Stomach smooth muscle (tissue), 2 donors: ENCODE data around the gene RPL41.
A peak's percentile ranks its signal among the peaks of the same experiment; 100 is the strongest.

Experiments
- H3K27ac ChIP-seq: one replicate; pipeline ENCODE4 v1.7.0; 2013; ENCODE audit warnings: mild to moderate bottlenecking, low read length, inconsistent platforms
- H3K27me3 ChIP-seq, 2 donors: one replicate each; pipeline ENCODE4 v1.7.0; 2013; ENCODE audit warnings: low read length in 2 of 2; ENCODE audit not compliant: insufficient read depth in 2 of 2, control insufficient read depth in 1 of 2
- H3K36me3 ChIP-seq, 2 donors: one replicate each; pipeline ENCODE4 v1.7.0; 2013; ENCODE audit warnings: low read length in 2 of 2; ENCODE audit not compliant: control insufficient read depth in 2 of 2, insufficient read depth in 2 of 2
- H3K4me1 ChIP-seq: one replicate; pipeline ENCODE4 v1.7.0; 2013; ENCODE audit warnings: low read length; ENCODE audit not compliant: control insufficient read depth, insufficient read depth
- H3K4me3 ChIP-seq, 2 donors: one replicate each; pipeline ENCODE4 v1.7.0; 2013; ENCODE audit warnings: low read length in 2 of 2
- H3K9ac ChIP-seq, 2 donors: one replicate each; pipeline ENCODE4 v1.7.0; 2013; ENCODE audit warnings: low read length in 2 of 2, mild to moderate bottlenecking in 1 of 2
- H3K9me3 ChIP-seq, 2 donors: one replicate each; pipeline ENCODE4 v1.7.0; 2013; ENCODE audit warnings: low read length in 2 of 2; ENCODE audit not compliant: control insufficient read depth in 2 of 2
- donor health status: healthy.
- donor health status: Pancreatic carcinoma.

Gene RPL41

DNA sequence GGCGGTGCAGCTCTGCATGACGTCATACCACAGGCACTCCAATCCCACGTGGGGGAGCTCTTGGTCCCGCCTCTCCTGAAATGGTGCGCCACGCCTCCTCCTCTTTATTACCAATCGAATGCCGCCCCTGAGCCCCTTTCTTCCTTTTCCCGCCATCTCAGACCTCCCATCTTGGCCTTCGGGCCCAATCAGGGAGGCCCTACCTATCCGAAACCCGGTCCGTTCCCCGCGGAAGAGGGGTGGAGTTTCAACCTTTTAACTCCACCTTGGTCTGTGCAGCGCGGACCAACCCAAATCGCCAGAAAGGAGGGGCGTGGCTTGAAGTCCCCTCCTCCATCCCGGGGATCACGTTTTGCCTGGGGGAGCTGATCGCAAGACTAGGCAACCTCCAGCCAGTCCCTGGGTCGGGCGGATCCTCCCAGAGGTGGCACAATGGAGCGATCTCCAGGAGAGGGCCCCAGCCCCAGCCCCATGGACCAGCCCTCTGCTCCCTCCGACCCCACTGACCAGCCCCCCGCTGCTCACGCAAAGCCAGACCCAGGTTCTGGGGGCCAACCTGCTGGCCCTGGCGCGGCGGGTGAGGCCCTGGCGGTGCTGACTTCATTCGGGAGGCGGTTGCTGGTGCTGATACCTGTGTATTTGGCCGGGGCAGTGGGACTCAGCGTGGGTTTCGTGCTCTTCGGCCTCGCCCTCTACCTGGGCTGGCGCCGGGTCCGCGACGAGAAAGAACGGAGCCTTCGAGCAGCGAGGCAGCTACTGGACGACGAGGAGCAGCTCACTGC lies 11.6 kb downstream of the RPL41 start, which contains the start of gene ESYT1:
TSS of gene ESYT1 (plus strand) at position 380 of the 782 bp plus-strand sequence. CDS start at position 433, 53 bp downstream.
- Histone ChIP-seq H3K4me1 (peaks cover 46% of the 10 kb centered on the region), H3K36me3 (peaks cover 21 to 28% of the 10 kb centered on the region in 2 donors), H3K27me3 (no peaks in the 10 kb centered on the region), H3K9me3 (no peaks in the 10 kb centered on the region), H3K4me3 (peak within 1 kb of the TSS; percentile 94 to 95), H3K9ac (peak within 1 kb of the TSS; percentile 80 to 92), H3K27ac (peak within 1 kb of the TSS; percentile 83)

DNA sequence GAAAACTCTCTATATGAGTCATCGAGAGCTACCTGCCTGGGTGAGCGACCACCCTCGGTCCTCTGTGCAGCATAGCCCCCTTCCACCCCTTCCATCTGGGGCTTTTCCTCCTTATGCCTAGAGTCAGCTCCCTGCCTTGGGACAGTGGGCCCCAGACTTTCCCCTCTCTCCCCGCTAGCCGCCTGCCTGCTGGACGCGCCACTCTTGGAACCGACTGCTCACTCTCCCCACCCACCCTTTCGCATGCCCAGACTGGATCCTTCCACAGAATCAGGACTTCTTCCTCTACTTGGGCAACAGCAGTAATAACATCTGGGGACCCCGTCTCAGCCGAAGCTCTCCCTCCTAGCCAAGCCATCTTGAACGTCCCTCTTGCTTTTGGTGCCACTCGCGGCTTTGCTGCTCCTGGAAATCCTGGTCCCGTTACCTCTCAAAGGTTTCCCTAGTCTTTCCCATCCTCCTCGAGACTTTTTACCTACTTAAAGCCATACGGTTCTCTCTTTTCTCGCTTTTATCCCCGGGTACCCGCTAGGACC lies 12.3 kb downstream of the RPL41 start:
- Histone ChIP-seq H3K4me3 (peak overlapping the region; percentile 94 to 95), H3K9me3 (no peaks in the 10 kb centered on the region), H3K27me3 (no peaks in the 10 kb centered on the region), H3K36me3 (peaks cover 28 to 34% of the 10 kb centered on the region in 2 donors), H3K9ac (peak overlapping the region; percentile 80 to 92), H3K27ac (peak overlapping the region; percentile 80), H3K4me1 (peaks cover 42% of the 10 kb centered on the region)

DNA sequence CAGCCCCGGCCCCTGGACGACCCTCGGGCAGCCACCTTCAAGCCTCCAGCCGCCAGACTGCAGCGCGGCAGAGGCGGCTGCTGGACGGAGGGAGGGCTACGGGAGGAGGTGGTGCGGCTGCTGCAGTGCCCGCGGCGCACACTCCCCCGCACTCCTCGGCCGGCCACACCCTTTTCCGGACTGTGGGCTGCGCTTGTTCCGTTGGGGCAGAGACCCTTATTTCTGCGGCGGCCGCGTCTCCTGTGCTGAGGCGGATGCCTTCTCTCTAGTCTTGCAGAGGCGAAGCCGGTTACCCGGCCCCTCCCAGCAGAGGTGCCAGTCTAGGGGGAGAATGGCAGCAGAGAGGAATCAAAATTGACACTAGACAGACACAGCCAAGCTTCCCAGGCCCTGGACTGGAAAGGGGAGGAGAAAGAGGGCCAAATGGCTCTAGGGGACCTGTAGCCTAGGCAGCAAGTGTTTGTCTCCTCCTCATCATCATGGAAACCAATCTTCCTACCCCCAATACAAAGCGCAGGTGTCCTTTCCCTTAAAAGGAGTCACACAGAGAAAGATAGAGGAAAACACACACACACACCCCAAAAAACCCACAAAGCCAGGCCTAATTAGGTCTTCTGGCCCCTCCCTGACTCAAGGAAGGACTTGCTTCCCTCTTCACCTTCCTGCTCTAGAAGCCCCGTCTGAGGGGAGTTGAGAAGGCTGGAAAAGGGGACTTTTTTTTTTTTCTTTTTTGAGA lies 12.9 kb downstream of the RPL41 start:
- H3K4me3 ChIP-seq, result peak overlapping the region; percentile 94 to 95
- H3K27ac ChIP-seq, result peak overlapping the region; percentile 80
- no peaks in the 10 kb centered on the region for H3K9me3 ChIP-seq
- no peaks in the 10 kb centered on the region for H3K27me3 ChIP-seq
- peaks cover 36% of the 10 kb centered on the region for H3K4me1 ChIP-seq
- peaks cover 34 to 38% of the 10 kb centered on the region in 2 donors for H3K36me3 ChIP-seq
- H3K9ac ChIP-seq, result peak overlapping the region; percentile 80 to 92

DNA sequence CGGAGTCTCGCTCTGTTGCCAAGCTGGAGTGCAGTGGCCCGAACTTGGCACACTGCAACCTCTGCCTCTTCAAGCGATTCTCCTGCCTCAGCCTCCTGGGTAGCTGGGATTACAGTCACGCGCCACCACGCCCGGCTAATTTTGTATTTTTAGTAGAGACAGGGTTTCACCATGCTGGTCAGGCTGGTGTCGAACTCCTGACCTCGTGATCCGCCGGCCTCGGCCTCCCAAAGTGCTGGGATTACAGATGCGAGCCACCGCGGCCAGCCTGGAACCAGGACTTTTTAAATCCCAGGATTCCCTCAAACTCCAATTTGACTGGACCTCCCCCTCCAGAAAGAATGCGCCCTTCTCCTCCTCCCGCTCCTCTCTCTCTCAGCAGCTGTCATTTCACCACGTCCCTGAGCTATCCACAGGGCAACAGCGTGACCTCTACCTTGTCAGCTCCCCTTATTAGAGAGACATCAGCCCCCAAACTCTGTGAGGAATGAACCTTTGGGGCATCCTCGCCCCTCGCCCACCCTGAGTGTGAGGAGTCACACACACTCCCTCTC lies 13.6 kb downstream of the RPL41 start:
- peak overlapping the region; percentile 94 to 95 for H3K4me3 ChIP-seq
- H3K9ac ChIP-seq, result peak overlapping the region; percentile 80 to 92
- peaks cover 37 to 40% of the 10 kb centered on the region in 2 donors for H3K36me3 ChIP-seq
- no peaks in the 10 kb centered on the region for H3K9me3 ChIP-seq
- H3K27me3 ChIP-seq, result no peaks in the 10 kb centered on the region
- H3K4me1 ChIP-seq, result peaks cover 34% of the 10 kb centered on the region
- peak overlapping the region; percentile 80 for H3K27ac ChIP-seq

DNA sequence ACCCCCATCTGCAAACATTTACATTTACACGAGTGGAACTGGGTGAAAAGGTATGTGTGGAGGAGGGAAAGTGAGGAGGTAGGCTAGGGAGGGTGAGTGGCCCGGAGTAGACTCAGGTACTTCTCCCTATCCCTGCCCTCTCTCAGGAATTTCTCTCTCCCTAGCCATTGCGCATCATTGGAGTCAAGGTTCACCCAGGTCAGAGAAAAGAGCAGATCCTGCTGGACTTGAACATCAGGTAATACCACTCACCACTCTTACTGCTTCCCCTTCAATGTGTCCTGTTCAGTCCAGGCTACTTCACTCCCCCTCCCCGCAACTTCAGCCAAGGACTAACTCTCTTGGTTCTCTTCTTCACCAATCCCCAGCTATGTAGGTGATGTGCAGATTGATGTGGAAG lies 14.4 kb downstream of the RPL41 start:
- H3K9me3 ChIP-seq, result no peaks in the 10 kb centered on the region
- no peak overlapping the region for H3K4me3 ChIP-seq
- peak overlapping the region; percentile 80 for H3K27ac ChIP-seq
- H3K4me1 ChIP-seq, result peaks cover 28% of the 10 kb centered on the region
- no peaks in the 10 kb centered on the region for H3K27me3 ChIP-seq
- H3K36me3 ChIP-seq, result peaks cover 37 to 40% of the 10 kb centered on the region in 2 donors
- no peak overlapping the region for H3K9ac ChIP-seq

DNA sequence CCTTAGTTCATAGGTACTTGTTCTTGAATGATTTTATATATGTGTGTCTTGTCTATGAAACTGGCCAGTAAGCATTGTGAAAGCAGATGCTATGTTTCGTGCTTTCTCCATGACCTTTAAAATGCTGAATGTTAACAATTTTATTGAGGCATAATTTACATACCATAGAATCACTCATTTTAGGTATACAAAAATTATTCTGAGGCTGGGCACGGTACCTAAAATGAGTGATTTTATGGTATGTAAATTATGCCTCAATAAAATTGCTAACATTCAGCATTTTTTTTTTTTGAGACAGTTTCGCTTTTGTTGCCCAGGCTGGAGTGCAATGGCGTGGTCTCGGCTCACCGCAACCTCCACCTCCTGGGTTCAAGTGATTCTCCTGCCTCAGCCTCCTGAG lies 18.5 kb downstream of the RPL41 start:
- Histone ChIP-seq H3K36me3 (peaks cover 59 to 70% of the 10 kb centered on the region in 2 donors), H3K27me3 (no peaks in the 10 kb centered on the region)

DNA sequence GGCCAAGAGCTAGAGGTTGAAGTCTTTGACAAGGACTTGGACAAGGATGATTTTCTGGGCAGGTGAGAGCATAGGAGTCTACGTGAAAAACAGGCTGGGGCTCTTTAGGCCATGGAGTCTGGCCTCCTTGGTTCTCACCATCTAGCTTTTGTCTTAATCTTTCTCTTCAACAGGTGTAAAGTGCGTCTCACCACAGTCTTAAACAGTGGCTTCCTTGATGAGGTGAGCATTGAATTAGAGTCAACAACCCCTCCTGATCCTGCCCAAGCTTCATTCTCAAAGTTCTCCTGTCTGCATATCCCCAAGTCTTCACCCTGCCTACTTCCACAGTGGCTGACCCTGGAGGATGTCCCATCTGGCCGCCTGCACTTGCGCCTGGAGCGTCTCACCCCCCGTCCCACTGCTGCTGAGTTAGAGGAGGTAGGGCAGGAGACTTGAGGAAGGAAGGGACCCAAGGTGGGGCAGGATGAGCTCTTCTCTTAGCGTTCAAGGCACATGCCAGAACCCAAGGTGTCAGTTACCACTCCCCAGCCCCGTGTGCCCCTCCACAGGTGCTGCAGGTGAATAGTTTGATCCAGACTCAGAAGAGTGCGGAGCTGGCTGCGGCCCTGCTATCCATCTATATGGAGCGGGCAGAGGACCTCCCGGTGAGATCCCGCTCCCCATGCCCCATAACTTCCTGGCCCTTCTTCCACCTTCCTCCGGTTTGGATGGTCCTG lies 21.6 kb downstream of the RPL41 start:
- H3K4me1 ChIP-seq, result no peaks in the 10 kb centered on the region
- H3K4me3 ChIP-seq, result no peak overlapping the region
- no peaks in the 10 kb centered on the region for H3K27me3 ChIP-seq
- no peak overlapping the region for H3K27ac ChIP-seq
- H3K9ac ChIP-seq, result no peak overlapping the region
- no peaks in the 10 kb centered on the region for H3K9me3 ChIP-seq
- H3K36me3 ChIP-seq, result peaks cover 57 to 66% of the 10 kb centered on the region in 2 donors

More for the DNA sequence above, 18.5 kb downstream of the RPL41 start:
- no peak overlapping the region for H3K27ac ChIP-seq
- no peaks in the 10 kb centered on the region for H3K9me3 ChIP-seq
- no peak overlapping the region for H3K4me3 ChIP-seq
- no peak overlapping the region for H3K9ac ChIP-seq
- H3K4me1 ChIP-seq, result peaks cover 11% of the 10 kb centered on the region

DNA sequence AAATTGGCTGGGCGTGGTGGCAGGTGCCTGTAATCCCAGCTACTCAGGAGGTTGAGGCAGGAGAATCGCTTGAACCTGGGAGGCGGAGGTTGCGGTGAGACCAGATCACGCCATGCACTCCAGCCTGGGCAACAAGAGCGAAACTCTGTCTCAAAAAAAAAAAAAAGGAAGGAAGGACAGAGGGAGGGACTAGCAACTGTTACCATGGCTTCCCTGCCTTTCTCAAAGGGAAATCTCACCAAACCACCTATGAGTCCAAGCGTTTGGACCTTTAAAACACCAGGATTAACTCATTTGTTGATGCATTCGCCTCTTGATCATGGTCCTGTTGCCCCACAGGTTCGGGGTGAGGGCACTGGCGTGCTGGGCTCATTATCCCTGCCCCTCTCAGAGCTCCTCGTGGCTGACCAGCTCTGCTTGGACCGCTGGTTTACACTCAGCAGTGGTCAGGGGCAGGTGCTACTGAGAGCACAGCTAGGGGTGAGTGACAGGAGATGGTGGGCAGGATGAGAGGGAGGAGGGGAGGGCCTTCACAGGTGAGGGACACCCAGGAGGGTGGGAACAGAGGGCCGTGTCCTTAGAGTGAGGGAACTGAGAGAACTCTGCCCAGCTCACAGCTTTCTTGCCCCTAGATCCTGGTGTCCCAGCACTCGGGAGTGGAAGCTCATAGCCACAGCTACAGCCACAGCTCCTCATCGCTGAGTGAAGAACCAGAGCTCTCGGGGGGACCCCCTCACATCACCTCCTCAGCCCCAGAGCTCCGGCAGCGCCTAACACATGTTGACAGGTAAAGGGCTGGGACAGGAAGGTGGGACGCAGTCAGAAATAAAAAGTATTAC lies 25.7 kb downstream of the RPL41 start:
- no peak overlapping the region for H3K27ac ChIP-seq

DNA sequence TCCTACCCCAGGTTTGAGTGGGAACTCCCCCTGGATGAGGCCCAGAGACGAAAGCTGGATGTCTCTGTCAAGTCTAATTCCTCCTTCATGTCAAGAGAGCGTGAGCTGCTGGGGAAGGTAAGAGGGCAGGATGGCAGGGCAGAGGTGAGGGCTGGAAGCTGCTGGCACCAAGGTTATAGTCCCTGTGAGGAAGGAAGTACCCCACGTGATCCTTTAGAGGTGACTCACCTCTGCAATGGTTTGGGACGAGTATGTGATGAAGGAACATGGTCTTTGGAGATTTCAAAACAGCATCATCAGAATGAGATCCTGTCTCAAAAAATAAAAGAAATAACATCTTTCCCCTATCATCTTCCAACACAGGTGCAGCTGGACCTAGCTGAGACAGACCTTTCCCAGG lies 26.8 kb downstream of the RPL41 start:
- Histone ChIP-seq H3K36me3 (peaks cover 45 to 47% of the 10 kb centered on the region in 2 donors), H3K4me1 (peaks cover 3% of the 10 kb centered on the region), H3K9me3 (no peaks in the 10 kb centered on the region), H3K27me3 (no peaks in the 10 kb centered on the region), H3K4me3 (no peak overlapping the region), H3K27ac (no peak overlapping the region), H3K9ac (no peak overlapping the region)

More for the DNA sequence above, 25.7 kb downstream of the RPL41 start:
- Histone ChIP-seq H3K36me3 (peaks cover 56 to 57% of the 10 kb centered on the region in 2 donors), H3K9ac (no peak overlapping the region), H3K4me1 (peaks cover 3% of the 10 kb centered on the region), H3K4me3 (peak overlapping the region in 1 of 2 donors; percentile 8), H3K27me3 (no peaks in the 10 kb centered on the region), H3K9me3 (no peaks in the 10 kb centered on the region)
